ENCODE measurements around the gene MEIS3.

- no peak for TF ChIP-seq CTCF (IDR thresholded peaks at IDR 0.05)
- TF ChIP-seq POLR2A (IDR thresholded peaks at IDR 0.05): no peak
Observed at GRCh38 chr19:47390533-47391488, 28.5 kb downstream of the MEIS3 start.
